ENCODE measurements around the gene GPATCH8. TPM values are rescaled to one million over a fixed set of nuclear protein-coding genes. Genes with fewer than 3 reads are reported as not detected.
A peak's percentile ranks its signal among the peaks of the same experiment; 100 is the strongest.

Gene GPATCH8
- total RNA-seq, 1 donor from 2014 or later = 64.5 TPM

DNA sequence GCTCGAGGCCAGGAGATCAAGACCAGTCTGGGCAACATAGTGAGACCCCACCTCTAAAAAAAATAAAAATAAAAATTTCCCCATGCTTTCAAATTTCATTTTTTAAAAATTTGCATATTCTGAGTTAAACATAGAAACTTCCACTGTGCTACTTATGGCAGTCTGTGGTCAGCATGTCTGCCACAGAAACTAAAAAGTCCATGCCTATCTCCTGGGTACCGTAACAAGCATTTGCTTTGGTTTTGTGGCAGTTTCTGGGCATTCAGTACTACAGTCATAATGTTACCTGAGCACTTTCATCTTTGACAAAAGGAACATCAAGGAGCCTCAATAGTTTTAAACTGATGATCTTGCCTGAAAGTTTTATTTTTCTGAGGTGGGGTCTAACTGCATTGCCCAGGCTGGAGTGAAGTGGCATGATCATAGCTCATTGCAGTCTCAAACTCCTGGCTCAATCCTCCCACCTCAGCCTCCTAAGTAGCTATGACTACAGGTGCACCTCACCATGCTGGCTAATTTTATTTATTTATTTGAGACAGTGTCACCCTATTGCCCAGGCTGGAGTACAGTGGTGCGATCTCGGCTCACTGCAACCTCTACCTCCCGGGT, 100.5 kb downstream of the GPATCH8 start:
- ATAC-seq (ENCODE audit: low read depth) = peak; percentile 28

DNA sequence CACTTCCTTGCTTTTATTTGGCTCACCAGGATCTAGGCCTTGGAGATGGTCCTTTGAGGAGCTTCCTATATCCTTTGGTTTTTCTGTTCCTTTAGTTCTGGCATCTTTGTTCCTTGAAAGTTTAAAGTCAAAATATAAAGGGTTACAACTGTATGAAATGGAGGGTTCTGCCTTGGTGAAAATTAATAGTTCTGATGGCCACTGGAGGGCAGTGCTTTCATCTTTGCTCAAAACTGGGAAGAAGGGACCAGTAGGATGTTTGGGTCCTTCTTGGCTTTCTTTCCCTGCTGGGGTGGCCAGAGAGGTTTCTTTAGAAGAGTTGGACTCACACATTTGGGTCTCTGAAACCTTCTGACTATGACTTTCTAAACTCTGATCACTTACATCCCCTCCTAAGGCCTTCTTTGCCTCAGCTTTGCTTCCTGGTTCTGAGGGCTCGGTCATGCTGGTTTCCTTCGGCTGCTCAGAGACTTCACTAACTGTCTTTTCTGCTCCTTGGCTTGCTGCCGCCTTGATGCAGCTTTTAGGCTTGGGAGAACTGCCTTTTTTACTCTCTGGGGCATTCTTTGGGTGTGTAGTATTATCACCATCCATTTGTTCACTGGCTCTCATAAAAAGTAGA, 102.9 kb downstream of the GPATCH8 start:
- TF ChIP-seq, protein P1, sequence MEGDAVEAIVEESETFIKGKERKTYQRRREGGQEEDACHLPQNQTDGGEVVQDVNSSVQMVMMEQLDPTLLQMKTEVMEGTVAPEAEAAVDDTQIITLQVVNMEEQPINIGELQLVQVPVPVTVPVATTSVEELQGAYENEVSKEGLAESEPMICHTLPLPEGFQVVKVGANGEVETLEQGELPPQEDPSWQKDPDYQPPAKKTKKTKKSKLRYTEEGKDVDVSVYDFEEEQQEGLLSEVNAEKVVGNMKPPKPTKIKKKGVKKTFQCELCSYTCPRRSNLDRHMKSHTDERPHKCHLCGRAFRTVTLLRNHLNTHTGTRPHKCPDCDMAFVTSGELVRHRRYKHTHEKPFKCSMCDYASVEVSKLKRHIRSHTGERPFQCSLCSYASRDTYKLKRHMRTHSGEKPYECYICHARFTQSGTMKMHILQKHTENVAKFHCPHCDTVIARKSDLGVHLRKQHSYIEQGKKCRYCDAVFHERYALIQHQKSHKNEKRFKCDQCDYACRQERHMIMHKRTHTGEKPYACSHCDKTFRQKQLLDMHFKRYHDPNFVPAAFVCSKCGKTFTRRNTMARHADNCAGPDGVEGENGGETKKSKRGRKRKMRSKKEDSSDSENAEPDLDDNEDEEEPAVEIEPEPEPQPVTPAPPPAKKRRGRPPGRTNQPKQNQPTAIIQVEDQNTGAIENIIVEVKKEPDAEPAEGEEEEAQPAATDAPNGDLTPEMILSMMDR (IDR thresholded peaks at IDR 0.05) = no peak
- ATAC-seq (ENCODE audit: low read depth) (no peak), DNase-seq (no peak)
- CTCF ChIA-PET = interaction anchor here (0.9 to 1.6 kb wide), 2 partner anchors 122 to 123 kb away, joined by 3 read pairs; no protein-coding TSS in a partner anchor
- H3K36me3 Mint-ChIP-seq (ENCODE audit: low read depth) = peaks cover 76% of the 10 kb centered on the region
- no peak overlapping the region for H3K27ac Mint-ChIP-seq
- H3K4me3 Mint-ChIP-seq = no peak overlapping the region
- intact Hi-C loops (cut with micrococcal nuclease) = no loop called here
- POLR2A ChIA-PET = no interaction called here
- H3K27me3 Mint-ChIP-seq = no peaks in the 10 kb centered on the region
- no peaks in the 10 kb centered on the region for H3K9me3 Mint-ChIP-seq
- H3K4me1 Mint-ChIP-seq = peaks cover 16% of the 10 kb centered on the region

More for the DNA sequence above, 100.5 kb downstream of the GPATCH8 start:
- ChIA-PET POLR2A (interaction anchor here (0.7 kb wide), 1 partner anchor 47 kb away, joined by 3 read pairs; no protein-coding TSS in a partner anchor), CTCF (no interaction called here)
- TF ChIP-seq, protein P1 (IDR thresholded peaks at IDR 0.05) = no peak
- no peak for DNase-seq
- intact Hi-C loops (cut with micrococcal nuclease) = no loop called here
- H3K4me3 Mint-ChIP-seq = no peak overlapping the region
- H3K27me3 Mint-ChIP-seq = no peaks in the 10 kb centered on the region
- peaks cover 76% of the 10 kb centered on the region for H3K36me3 Mint-ChIP-seq (ENCODE audit: low read depth)
- H3K27ac Mint-ChIP-seq = peak overlapping the region; percentile 53
- peaks cover 16% of the 10 kb centered on the region for H3K4me1 Mint-ChIP-seq
- H3K9me3 Mint-ChIP-seq = no peaks in the 10 kb centered on the region

DNA sequence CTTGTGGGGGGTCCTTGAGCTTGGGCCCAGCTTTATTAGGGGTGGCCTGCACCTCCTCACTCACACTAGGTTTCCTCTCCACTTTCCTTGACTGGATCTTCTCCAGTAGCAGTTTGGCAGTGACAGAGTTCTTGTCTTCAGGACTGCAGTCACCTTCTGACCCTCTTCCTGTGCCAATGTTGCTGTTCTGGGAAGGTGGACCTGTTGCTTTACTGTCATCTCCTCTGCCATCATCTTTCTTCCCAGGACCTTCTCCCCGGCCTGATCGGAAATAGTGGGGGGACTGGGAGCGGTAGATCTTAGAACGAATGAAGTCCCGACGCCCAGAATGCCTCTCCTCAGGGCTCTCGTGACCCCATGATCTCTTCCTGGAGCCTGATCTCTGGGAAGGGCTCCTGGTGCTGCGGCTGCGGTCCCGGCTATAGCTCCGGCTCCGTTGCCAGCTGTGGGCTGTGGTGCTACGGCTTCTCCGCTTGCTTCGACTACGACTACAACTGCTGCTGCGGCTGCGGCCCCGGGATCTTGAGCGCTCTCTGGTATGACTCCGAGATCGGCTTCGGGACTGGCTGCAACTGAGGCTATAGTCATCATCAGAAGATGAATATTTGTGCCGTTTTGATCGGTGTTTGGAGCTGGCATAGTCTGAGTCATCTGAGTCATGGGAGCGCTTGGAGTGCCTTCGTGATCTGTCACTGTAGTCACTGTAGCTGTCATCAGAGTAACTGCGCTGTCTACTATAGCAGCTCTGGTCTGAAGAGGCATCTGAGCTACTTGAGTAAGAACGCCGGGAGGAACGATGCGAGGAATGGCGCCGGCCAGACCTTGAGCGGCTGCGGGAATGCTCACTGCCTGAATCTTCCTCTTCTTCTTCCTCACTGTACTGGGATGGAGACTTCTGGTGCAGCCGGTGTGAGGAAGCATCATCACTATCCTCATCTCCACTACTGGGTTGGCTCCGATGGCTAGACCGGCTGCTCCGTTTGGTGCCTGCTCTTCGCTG, 104.2 kb downstream of the GPATCH8 start:
- ChIA-PET CTCF (no interaction called here), POLR2A (no interaction called here)
- no peaks in the 10 kb centered on the region for H3K9me3 Mint-ChIP-seq
- no peak overlapping the region for H3K4me3 Mint-ChIP-seq
- ATAC-seq (ENCODE audit: low read depth) = no peak
- peaks cover 66% of the 10 kb centered on the region for H3K36me3 Mint-ChIP-seq (ENCODE audit: low read depth)
- no peak overlapping the region for H3K27ac Mint-ChIP-seq
- TF ChIP-seq, protein P1 (IDR thresholded peaks at IDR 0.05) = no peak
- DNase-seq = no peak
- intact Hi-C loops (cut with micrococcal nuclease) = no loop called here
- H3K27me3 Mint-ChIP-seq = no peaks in the 10 kb centered on the region
- peaks cover 15% of the 10 kb centered on the region for H3K4me1 Mint-ChIP-seq

DNA sequence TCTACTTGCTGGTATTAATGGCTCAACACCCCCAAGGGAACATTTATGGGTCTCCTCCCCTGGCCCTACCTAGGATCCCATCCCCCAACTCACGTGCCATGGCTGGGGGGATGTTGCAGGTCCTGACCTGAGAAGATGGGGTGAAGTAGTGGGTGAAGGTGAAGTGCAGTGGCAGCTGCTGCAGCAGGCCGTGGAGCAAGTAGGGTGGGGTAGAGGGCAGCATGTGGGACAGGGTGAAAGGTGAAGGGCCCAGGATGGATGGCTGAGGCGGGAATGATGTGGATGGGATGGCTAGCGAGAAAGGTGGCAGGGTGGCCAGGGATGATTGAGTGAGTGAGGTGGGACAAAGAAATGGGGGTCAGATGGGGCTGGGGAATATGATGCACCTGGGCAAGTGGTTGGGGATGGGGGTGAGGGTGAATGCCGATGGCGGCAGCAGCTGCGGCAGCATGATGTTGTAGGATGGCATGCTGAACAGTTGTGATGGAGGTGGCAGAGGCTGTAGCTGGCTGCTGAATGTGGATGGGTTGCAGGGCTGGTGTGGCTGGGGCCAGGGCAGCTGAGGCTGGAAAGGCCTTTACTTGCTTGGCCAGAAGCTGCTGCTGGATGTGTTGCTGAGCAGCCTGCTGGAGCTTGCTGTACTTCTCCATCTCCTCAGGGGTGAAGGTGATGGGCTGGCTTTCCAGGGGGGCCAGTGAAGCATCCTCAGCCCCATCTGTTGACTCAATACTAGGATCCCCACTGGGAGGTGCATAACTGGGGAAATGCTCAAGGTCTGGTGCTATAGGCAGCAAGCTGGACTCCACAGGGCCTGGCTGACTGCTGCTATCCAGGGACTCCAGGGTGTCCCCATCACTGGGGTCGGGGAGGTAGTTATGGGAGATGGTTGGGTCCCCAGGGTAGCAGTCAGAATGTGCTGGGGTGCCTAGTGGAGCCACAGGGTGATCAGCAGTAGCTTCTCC, 105.4 kb downstream of the GPATCH8 start:
- no peak for ATAC-seq (ENCODE audit: low read depth)
- DNase-seq = no peak
- H3K4me3 Mint-ChIP-seq = no peak overlapping the region
- no peak overlapping the region for H3K27ac Mint-ChIP-seq
- no peaks in the 10 kb centered on the region for H3K27me3 Mint-ChIP-seq
- TF ChIP-seq, protein P1 (IDR thresholded peaks at IDR 0.05) = no peak
- H3K4me1 Mint-ChIP-seq = peaks cover 9% of the 10 kb centered on the region
- peaks cover 55% of the 10 kb centered on the region for H3K36me3 Mint-ChIP-seq (ENCODE audit: low read depth)
- ChIA-PET POLR2A (no interaction called here), CTCF (no interaction called here)
- intact Hi-C loops (cut with micrococcal nuclease) = no loop called here
- no peaks in the 10 kb centered on the region for H3K9me3 Mint-ChIP-seq

Data from activated B cell treated with CpG ODN at 0.5 μM for 24 hours (primary cell).